NCI-H1436 treated with DMSO at 0.1 percent for 48 hours (cell line): ENCODE results near the gene PGAP6.
A peak's percentile ranks its signal among the peaks of the same experiment; 100 is the strongest.
"Not testable (repeated sequence)": the region's sequence is repeated elsewhere in the genome, so short reads cannot be mapped to it uniquely, and the experiment has no call there.

ENCODE experiments used
- DNase-seq: peaks from one replicate; lab custom pipeline; 2025; lab: John Stamatoyannopoulos, UW

PGAP6 gene, protein sequence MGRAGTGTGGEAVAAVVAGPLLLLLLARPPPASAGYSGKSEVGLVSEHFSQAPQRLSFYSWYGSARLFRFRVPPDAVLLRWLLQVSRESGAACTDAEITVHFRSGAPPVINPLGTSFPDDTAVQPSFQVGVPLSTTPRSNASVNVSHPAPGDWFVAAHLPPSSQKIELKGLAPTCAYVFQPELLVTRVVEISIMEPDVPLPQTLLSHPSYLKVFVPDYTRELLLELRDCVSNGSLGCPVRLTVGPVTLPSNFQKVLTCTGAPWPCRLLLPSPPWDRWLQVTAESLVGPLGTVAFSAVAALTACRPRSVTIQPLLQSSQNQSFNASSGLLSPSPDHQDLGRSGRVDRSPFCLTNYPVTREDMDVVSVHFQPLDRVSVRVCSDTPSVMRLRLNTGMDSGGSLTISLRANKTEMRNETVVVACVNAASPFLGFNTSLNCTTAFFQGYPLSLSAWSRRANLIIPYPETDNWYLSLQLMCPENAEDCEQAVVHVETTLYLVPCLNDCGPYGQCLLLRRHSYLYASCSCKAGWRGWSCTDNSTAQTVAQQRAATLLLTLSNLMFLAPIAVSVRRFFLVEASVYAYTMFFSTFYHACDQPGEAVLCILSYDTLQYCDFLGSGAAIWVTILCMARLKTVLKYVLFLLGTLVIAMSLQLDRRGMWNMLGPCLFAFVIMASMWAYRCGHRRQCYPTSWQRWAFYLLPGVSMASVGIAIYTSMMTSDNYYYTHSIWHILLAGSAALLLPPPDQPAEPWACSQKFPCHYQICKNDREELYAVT

DNA sequence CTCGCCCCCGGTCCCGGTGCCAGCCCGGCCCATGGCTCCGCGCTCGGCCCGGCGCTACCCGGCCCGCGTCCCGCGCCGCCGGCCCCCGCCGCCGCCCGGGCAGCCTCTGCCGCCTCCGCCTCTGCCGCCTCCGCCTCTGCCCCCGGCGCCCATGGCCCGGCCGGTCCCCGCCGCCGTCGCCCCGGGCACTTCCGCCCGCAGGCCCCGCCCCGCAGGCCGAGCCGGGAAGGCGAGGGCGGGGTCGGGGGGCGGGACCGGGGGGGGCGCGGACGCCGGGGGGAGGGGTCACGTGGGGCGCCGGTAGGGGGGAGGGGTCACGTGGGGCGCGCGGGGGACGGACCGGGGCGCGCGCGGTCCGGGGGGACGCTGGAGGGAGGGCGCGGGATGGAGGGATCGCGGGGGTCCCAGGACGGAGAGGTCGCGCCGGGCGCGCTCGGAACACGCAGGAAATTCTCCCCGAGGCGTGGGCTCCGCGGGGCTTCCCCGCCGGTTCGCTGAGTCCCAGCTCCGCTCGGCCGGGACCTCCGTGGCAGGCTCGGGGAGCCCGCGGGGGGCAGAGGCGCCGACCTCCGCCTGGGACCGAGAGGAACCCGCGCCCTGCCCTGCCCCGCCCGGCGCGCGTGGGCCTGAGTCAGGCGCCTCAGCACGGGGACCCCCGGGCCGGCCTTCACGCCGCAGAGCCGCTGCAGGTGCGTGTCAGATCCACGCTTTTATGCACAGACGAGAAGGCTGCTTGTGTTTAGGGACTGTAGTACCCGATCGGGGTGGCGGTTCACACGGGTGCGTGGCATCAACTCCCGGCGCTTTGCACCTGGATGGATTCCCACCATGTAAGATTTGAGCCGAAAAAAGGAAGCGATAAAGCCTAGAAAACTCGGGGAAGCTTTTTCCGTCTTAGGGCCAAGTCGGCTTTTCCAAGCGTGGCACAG, at the start of gene PGAP6:
PGAP6 (minus strand) TSS at position 190 of the 929 bp plus-strand sequence; CDS start at position 33, 157 bp downstream.
- no peak for DNase-seq

DNA sequence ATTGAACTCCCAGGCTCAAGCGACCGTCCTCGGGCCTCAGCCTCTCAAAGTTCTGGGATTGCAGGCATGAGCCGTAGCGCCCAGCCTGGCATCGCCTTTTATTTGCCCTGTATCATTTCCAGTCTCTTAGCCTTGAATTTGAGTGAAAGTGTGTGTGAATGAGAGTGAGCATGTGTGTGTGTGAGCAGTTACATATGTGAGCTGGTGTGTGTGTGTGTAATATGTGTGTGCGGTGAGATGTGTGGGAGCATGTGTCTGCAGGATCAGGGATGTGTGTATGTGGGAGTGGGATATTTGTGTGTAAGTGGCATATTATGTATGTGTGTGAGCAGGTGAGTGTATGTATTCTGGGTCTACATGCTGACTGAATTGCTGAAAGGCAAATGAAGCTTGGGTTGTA, 49.1 kb upstream of the PGAP6 start:
- no peak for DNase-seq

DNA sequence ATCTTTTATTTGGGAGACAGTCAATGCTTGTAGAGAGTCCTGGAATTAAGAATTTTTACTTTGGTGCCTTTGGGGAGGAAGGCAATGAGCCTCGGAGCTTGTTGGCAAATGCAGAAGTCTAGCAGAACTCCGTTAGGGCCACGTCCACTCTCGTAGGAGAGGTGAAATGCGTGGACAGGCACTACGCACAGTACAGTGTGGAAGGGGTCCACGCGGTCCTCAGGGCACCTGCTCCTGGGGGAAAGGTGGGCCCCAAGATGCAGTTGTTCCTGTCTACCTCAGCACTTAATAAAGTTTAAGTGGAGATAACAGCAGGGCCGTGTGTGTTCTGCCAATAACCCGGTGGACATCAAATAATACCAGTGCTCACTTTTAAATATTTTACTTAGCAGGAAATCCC, 45.5 kb upstream of the PGAP6 start:
- no peak for DNase-seq

DNA sequence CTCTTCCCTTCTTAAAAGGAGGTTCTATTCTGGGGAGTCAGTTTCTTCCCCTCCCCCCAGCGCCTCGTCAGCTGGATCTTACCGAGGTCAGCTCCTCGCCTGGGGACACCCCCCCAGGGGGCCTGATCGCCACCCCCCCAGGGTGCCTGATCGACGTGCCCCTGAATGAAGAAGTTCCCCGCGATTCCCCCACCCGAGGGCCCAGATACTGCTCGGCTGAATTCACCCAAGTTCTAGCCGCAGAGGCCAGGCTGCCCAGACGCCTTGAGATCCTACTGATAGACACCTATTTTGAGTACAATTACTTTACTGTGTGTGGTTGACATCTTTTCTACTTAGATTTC, 45.1 kb upstream of the PGAP6 start:
- no peak for DNase-seq

DNA sequence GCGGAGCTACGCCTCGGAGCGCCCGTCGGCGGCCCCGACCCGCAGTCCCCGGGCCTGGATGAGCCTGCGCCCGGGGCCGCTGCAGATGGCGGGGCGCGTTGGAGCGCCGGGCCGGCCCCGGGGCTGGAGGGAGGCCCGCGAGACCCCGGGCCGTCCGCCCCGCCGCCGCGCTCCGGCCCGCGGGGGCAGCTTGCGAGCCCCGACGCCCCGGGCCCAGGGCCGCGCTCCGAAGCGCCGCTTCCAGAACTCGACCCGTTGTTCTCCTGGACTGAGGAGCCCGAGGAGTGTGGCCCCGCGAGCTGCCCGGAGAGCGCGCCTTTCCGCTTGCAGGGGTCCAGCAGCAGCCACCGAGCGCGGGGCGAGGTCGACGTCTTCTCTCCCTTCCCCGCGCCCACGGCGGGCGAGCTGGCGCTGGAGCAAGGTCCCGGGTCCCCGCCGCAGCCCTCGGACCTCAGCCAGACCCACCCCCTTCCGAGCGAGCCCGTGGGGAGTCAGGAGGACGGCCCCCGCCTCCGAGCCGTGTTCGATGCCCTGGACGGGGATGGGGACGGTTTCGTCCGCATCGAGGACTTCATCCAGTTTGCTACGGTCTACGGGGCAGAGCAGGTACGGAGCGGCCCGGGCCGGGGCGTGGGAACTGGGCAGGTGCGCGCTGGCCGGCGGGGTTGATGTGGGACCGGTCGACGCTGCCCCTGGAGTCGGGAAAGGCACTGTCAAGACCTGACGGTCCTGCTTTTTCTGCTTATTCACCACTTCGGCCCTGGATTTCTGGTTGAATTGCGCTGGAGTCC, 44.5 kb upstream of the PGAP6 start:
- no peak for DNase-seq

DNA sequence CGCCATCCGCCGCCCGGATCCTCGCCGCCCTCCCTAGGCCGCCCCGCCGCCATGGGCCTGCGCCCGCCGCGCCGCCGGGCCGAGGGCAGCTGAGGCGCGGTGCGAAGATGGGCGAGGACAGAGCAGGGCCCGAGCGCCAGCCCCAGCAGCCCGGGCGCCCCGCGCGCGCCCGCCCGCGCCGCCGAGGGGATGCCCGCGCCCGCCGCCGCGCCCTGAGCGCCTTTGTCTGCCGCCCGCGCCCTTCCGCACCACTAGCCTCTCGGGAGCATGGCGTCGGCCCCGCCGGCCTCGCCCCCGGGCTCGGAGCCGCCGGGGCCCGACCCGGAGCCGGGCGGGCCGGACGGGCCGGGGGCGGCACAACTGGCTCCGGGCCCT, 43.9 kb upstream of the PGAP6 start:
- DNase-seq, result no peak

DNA sequence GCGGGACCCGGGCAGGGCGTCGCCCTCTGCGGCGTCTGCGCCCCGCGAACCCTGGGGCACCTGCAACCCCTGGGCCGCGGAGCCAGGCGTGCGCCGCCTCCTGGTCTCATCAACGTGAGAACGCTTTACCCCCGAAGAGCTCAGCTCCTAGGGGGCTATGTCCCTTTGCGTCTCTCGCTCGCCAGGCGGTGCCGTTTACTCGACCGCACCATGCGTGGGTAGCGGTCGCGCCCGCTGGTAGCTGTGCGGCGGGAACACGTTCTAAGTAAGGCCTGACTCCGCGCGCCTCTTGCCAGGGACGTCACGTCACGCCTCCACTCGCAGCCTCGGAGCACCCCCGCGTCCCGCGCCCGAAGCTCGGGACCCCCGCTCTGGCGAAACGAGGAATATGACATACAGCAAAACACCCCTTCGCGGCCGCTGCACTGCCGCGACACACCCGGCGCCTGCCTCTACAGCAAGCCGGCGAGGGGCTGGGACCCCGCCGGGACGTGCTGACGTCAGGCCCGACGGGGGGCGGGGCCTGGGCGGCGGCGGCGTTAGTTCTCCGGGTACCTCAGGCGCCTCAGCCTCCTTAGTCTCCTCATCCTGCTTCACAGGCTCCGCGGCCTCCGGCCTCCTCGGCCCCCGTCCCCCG, 43.4 kb upstream of the PGAP6 start, which contains the start of gene RAB11FIP3:
RAB11FIP3 (plus strand) TSS at position 568 of the 637 bp plus-strand sequence. CDS start 358 bp downstream, outside the sequence.
- DNase-seq, result peak; percentile 20

DNA sequence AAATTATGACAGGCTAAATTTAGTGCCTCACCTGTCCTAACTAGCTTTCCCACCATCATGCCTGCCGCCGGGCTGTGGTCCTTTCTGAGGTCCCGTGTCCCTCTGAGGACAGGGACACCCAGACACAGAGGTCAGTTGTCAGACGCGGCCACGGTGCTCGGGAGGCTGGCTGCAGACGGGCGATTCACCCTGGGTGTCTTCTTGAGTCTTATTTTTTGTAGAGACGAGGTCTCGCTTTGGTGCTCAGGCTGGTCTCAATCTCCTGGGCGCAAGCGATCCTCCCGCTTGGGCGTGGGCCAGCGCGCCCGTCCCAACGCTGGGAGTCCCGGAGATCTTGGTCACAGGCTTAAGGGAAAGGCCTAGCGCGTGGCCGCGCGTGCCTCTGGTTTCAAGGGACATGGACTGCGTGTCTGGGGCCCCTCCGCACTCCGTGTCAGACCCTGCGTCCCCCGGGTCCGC, 42.9 kb upstream of the PGAP6 start:
- no peak for DNase-seq

DNA sequence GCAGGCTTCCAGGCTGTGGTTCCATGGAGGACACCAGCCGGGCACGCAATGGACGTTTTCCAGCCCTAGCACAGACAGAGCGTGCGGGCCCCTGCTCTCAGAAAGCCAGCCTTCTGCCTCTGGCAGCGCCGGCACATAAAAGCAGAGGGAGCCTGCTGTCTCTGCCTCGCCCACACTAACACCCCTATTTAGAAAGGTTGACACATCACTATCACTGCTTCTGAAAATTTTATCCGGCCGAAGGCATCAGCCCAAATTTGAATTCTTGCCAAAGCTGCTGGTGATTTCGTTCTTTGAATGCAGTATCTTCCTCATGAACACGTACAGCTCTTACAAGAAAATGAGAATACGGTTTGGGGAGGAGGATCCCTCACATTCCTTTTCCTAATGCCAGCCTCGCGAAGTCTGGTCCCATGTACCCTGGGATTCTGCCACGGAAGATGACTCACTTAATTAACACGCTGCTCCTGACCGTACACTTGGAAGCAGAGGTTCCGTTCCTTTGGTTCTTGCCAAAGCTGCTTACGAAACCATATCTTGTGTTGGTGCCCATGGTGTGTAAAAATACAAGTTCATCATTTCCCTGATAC, 42.4 kb upstream of the PGAP6 start:
- no peak for DNase-seq

DNA sequence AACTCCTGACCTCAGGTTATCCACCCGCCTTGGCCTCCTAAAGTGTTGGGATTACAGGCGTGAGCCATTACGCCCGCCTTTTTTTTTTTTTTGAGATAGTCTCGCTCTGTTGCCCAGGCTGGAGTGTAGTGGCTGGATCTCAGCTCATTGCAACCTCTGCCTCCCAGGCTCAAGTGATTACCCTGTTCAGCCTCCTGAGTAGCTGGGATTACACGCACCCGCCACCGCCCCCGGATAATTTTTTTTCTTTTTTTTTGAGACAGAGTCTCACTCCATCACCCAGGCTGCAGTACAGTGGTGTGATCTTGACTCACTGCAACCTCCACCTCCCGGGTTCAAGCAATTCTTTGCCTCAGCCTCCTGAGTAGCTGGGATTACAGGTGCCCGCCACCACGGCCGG, 40.4 kb upstream of the PGAP6 start:
- DNase-seq, result not testable (repeated sequence)

DNA sequence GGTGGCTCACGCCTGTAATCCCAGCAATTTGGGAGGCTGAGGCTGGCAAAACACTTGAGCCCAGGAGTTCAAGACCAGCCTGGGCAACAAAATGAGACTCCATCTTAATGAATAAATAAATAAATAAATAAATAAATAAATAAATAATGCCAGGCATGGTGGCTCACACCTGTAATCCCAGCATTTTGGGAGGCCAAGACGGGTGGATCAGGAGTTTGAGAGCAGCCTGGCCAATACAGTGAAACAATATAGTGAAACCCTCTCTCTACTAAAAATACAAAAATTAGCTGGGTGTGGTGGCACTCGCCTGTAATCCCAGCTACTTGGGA, 33.4 kb upstream of the PGAP6 start:
- DNase-seq, result not testable (repeated sequence)

DNA sequence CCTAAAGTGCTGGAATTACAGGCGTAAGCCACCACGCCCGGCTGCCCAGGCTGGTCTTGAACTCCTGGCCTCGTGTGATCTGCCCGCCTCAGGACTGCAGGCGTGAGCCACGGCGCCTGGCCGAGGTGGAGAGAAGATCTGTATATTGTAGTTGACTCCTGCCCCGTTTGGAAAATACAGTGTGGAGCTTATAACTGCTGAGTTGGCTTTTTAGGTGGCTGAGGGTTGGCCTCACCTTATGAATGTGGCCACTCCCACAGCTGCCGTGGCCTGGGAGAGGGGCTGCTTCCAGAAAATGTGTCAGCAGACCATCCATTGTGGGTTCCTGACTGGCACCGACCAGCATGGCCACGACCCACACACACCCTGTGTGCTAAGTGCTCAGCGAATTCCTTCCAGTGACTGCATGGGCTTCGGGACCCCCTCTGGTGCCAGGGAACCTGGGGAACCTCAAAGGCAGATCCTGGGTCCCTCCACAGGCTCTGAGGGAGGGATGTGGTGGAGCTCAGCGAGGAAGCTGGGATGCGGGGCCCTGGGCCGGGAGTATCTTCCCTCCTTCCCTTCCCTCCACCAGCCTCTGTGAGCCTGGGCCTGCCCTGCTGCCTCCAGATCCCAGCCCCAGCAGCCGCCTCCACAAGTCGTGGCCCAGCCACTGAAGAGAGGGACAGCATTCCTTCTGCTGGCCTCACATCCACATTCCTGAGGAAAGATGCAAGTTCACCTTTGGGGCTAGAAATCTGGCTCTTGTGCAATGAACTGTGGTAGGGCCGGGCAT, 32.8 kb upstream of the PGAP6 start:
- DNase-seq, result no peak

DNA sequence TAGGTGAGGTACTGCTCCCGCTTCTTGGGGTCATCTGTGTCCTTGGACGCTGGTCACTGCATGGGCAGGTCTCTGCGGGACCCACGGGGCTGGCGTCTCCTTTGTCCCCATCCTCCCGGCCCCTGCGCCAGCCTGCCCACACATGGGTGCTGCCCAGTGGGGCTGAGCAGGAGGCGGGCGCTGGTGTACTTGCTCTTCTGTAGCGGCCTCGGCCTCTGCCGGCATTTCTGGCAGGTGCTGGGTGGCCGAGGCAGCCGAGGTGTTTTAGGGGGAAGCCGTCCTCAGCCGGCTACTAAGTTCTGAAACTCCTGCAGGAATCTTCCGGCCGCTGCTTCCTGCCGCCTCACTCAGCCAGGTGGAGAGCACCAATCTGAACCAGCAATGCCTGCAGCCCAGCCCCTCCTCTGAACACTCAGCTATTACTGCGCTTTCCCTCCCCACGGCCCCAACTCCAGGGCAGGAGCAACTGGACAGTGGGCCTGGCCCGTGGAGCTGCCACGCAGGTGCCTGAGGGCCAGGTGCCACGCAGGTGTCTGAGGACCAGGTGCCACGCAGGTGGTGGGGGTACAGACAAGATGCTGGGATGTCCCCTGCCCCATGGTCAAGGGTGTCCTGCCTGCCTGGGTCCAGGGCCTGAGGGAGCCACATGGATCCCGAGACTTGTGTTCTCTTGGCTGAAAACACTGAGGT, 29.9 kb upstream of the PGAP6 start:
- DNase-seq, result no peak

DNA sequence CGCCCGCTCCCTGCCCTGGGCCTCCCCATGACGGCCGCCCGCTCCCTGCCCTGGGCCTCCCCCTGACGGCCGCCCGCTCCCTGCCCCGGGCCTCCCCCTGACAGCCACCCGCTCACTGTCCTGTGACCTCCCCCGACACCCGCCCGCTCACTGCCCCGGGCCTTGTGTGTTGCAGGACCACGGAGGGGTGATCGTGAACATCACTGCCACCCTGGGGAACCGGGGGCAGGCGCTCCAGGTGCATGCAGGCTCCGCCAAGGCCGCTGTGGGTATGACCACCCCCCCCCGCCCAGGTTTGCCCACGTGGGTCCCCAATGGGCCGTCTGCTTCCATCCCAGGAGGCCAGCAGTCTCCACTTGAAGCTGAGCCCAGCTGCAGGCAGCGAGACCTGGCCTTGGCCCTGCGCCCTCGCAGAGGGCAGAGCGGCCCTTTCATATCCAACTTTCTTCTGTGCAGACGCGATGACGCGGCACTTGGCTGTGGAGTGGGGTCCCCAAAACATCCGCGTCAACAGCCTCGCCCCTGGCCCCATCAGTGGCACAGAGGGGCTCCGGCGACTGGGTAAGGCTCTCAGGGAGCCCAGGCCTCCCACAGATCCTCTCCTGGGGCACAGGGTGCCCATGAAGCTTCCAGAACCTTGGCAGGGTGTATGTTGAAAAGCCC, 28.9 kb upstream of the PGAP6 start:
- DNase-seq, result no peak

DNA sequence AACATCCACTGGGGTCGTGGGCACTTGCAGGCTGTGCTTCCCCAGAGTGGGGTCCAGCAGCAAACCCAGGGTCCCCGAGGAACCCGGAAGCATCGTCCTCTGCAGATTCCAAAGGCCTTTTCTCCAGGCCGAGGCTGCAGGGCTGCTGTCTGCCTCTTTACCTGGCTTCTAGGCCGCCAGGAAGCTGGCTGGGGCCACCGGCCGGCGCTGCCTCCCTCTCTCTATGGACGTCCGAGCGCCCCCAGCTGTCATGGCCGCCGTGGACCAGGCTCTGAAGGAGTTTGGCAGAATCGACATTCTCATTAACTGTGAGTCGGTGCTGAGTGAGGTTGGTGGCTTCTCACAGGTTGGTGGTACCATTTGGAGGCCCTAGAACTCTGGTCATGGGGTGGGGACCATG, 25.5 kb upstream of the PGAP6 start:
- DNase-seq, result no peak

DNA sequence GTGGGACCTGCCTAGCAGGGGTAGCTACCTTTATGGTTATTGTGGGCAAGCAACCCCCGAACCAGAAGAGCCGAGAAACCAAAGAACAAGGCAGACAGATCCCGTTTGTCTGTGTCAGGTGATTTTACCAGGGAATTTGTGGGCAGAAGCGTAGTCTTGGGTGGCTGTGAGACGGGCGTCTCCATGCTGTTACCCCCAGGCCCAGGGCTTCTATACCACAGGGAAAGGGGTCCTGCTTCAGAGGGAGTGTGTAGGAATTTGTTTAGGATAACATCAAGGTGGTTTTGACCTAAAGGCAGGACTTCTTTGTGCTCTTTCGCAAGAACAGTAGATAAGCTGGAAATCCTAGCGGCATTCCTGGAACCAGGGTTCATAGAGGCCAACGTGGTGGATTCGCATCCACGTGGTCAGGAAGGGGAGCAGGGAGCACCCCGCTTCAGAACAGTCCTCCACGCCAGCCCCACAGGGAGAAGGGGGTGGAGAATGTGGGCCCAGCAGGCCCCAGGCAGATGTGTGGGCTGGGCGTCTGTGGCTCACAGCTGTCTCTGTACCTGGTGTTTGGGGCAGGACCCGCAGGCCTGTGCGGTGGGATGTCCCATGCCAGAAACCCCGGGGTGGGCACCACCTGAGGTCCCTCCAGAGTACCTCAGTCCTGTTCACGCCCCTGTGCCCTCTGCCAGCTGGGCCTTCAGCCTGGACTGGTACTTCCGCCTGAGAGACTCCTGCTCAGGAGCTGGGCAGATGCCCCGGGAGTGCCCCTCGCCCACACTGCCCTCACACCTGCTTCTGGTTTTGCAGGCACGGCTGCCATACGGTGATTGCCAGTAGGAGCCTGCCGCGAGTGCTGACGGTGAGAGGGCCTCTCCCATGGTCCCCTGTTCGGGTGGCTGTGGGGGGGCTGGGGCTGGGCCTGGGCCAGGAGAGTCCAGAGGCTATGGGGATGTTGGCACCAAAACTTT, 24.0 kb upstream of the PGAP6 start:
- DNase-seq, result no peak

DNA sequence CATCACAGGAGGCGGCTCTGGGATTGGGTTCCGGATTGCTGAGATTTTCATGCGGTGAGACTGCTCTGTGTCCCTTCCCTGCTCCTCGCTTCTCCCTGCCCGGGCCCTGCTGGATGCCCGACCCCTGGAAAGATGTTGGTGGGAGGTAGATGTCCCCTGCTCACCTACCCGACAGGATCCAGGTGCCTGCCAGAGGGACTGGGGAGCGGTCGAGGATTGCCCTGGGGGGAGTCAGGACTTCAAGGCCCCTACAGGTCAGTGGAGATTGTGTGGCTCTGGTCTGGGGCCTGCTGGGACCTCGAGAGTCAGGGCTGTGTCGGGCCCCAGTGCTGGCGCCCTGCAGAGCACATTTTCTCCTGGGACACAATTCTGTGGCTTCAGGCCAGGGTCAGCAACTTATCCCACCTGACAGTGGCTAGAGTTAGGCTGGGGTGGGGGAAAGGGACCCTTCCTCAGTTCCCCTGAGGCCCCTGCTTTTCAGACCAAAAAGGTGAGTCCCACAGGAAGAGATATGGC, 23.3 kb upstream of the PGAP6 start:
- DNase-seq, result no peak
